GM18508 (cell line): Measurements from ENCODE around the gene MED26.
"Not testable (repeated sequence)": the region's sequence is repeated elsewhere in the genome, so short reads cannot be mapped to it uniquely, and the experiment has no call there.

Source experiments
- ATAC-seq: cut with Tn5 transposase; IDR thresholded peaks from one replicate; pipeline ENCODE4 v1.9.1; 2021; ENCODE audit warnings: moderate number of reproducible peaks; ENCODE audit not compliant: insufficient read depth, unreplicated experiment

MED26 gene

DNA sequence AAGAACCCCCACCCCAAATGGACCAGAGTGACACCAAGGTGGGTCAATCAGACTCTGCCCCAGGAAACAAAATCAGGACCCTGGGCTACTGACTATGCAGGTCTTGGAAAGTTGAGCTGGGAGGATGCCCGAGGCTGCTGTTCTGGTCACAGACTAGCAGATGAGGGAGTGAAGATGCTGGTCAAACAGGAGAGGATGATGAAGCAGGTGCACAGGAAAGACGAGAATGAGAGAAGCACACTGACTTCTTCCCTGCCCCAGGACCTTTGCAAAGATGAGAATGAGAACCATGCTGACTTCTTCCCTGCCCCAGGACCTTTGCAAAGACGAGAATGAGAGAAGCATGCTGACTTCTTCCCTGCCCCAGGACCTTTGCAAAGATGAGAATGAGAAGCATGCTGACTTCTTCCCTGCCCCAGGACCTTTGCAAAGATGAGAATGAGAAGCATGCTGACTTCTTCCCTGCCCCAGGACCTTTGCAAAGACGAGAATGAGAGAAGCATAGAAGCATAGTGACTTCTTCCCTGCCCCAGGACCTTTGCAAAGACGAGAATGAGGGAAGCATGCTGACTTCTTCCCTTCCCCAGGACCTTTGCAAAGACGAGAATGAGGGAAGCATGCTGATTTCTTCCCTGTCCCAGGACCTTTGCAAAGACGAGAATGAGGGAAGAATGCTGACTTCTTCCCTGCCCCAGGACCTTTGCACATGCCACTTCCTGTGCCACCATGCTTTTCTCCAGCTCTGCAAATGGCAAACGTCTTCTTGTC, 23.6 kb upstream of the MED26 start:
- ATAC-seq, result not testable (repeated sequence)

DNA sequence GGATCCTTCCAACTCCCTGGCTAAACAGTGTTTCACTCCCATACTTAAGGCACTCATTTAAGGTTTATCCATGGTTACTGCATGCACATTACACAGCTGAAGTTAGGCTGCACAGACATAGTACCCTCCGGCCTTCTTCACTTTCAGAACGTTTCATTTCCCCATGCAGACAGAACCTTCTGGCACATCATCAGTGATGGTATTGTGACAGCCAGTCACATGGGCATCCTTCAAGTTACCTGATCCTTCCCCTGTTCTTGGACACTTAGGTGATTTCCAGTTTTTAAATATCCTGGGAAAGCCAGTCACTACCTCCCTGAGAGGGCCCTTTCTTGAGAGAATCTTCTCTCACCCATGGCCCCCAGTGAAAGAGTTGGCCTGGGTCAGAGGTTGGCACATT, 22.8 kb upstream of the MED26 start:
- no peak for ATAC-seq

DNA sequence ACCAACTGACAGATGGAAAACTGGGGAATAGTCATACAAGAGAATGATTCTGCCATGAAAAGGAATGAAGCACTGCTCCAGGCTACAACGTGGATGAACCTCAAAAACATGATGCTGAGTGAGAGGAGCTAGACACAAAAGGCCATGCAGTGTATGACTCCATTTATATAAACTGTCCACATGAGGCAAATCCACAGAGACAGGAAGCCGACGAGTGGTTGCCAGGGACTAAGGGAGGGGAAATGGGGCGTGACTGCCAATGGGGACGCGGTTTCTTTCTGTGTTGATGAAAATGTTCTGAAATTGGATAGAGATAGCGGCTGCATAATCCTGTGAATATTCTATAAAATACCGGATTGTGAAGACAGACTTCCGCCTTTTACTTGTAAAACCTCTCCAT, 21.7 kb upstream of the MED26 start:
- no peak for ATAC-seq

DNA sequence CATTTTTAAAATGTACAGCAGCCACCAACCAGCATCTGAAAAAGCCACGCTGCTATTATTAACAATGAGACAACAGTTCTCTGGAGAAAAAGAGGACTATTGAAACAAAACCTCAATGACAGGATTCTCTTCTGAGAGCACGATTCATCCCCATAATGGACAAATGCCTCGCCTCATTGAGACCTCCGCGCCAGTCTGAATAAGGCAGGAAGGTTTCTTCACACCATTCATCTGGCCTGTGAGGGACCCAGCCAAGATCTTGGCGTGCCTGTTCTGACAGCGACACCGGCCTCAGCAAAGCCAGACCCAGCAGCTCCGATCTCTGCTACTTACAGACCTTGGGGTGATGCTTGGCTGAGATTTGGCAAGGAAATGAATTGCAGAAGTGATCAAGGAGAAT, 17.1 kb upstream of the MED26 start:
- ATAC-seq, result no peak

DNA sequence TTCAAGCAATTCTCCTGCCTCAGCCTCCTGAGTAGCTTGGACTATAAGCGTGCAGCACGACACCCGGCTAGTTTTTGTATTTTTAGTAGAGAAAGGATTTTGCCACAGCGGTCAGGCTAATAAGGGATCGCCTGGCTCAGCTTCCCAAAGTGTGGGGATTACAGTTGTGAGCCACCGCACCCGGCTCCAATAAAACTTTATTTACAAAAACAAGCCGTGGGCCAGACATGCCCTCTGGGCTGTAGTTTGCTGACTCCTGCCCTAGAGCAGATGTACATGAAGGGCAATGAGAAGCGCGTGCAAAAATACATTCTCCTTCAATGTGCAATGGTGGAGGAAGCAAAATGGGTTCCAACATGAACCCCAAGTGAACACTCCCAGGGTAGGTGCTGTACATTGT, 13.7 kb upstream of the MED26 start:
- no peak for ATAC-seq

- ATAC-seq, result no peak
Observed at GRCh38 chr19:16640951-16641350, 12.9 kb upstream of the MED26 start.

DNA sequence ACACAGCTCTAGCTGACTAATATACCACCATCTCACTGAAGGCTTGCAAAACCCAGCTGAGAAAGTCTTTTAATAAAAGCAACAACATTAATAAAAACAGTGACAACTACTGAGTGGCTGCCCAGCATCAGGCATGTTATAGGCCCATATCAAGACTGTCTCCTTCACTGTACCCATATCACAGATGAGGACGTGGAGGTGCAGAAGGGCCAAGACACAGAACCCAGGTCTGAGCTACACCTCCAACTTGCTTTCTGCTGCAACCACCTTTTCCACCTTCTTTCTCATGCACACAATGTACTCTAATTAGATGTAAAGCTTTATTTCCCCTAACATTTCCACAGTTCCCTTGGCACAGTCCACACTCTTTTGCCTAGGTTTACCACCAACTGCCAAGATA, 10.7 kb upstream of the MED26 start:
- no peak for ATAC-seq

- ATAC-seq, result no peak
Observed at GRCh38 chr19:16637535-16637934, 9.5 kb upstream of the MED26 start.

DNA sequence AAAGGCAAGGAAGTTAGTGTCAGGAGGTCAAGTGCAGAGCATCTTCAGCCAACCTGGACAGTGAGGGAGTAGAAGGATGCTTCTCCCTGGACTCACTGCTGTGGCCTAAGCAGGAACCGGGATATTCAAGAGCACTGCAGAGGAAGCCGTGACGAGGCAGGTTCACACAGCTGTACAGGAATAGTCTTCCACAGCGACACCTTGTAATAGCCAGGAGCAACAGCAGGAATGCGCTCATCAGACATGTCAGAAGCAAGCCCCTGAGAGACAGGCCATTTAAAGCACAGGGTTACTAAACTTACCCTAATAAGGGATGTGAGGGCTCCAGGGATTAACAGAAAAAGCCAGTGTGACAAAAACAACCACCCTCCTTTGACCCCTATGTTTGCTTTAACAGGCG, 3.5 kb upstream of the MED26 start:
- no peak for ATAC-seq

DNA sequence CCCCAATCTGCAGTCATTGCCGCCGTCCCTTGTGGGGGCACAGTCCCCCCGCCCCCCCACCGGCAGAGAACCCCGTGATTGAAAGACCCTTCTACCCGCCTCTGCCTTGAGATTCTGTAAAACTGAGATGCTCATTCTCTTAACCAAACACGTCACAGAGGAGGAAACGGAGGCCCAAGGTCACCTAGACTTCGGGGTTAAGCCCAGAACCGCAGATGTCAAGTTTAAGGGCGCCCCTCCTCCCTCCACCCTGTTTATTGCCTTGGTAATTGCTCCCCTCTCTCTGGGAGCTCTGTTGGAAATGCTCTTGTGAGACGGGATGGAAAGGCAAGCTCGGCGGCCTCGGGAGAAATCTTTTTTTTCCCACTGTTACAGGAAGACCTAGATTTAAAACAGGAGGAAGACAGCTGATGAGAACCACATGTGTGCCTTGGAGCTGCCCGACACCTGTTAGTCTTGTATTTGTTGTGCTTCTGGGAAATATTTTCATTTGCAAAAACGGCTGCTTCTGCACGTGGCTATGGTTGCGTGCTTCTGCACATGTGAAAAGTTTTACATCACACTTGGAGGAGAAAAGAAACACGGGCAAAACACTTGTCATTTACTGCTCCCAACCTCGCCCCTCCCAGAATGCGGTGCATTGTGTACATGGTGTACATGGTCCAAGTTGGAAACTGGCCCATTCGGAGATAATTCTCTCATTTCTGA, 1.1 kb upstream of the MED26 start:
- no peak for ATAC-seq

GRCh38 chr19:16627928-16628182, 149 bp downstream of the MED26 start:
- ATAC-seq, result no peak

- ATAC-seq, result no peak
Observed at GRCh38 chr19:16627193-16627927, 644 bp downstream of the MED26 start.

DNA sequence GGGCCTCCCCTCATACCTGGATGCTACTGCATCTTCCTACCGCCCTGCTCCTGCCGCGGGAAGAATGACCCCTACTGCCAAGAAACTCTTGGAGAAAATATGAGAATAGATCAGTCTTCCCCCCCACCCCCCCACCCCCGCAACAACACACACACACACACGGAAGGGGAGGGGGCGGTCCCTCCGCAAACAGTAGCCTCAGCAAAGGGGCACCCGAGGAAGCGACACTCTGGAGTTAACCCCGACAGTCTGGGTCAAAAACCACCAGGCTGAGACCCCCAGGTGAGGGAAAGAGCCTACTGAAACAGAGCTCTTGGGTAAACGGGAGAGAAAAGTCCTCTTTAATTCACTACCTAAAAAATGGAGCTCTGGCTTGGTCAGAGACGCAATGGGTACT, 1.2 kb downstream of the MED26 start:
- no peak for ATAC-seq

DNA sequence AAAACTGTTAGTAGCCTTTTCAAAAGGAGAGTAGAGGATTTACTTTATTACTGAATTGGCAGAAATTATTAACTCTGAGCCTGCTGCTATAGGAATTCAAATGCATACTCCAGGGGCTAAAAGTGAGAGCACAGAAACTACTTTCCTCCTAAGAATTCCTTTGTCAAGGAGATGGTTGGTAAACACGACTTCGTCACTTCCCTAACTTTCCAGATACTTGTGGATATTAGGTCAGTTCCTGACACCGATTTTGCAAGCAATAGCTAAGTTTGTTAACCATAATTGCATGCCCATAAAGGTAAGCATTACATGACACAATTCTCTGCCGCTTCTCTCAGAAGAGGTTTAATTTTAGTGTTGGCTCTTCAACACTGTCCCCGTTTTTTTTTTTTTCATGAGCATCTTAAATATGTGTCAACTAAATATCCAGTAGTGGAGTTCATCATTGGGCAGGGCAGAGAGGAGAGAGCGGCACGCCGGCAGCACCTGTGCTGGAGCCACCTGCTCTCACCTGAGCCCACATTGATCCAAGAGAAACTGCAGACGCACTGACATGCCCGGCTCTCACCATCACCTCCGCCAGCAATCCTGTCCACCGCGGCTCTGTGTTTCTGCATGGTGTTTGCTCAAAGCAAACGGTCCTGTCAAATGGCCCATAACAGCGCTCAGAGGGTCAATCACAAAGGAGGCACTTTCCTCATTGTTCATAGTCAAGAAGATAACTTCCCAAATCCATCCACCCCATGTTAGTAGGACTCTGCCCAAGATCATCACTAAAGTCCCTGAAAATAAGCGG, 2.6 kb downstream of the MED26 start:
- ATAC-seq, result no peak

- no peak for ATAC-seq
Observed at GRCh38 chr19:16624236-16624635, 3.8 kb downstream of the MED26 start.

DNA sequence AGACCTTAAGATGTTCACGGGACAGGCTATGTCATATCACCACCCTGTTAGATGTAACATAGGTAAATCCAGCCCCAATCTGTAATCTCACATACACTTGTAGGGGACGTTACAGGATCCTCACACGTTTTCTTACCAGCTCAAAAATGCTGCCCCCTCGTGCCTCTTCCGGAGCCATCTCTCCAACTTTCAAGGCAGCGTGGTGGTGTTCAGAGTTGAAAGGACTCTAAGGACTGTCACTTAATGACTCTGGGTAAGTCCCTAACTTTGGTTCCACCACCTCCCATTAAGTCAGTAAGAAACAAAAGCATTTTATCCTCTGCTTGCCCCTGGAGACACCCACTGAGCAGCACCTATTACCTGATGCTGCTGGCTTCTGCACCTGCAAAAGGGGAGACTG, 4.4 kb downstream of the MED26 start:
- no peak for ATAC-seq

- no peak for ATAC-seq
Observed at GRCh38 chr19:16623066-16623465, 4.9 kb downstream of the MED26 start.

DNA sequence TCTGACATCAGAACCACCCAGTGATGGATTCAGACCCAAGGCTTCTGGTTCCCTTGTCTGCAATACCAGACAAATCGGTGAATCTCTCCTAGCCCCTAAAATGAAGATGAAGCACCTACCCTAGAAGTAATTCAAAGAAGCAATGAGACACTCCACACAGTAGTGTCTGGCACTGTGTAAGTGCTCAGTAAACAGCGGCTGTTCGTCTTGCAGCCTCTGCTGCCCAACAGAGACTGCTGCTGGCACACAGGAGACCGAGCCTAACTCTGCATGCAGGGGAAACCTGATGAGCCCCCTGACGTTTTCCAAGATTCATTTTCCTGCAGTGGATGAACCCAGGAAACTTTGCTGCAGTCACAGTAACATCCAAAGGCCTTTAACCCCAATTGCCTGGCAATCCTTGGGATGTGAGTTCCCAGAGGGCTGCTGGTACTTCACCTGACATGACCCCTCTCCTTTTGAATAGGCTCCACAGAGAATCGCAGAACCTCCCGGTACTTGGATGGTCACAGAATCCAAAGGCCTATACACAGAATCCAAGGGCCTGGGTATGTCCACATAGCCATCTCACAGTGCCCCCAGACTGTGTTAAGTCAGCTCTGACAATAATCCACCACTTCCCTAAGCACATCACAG, 6.7 kb downstream of the MED26 start:
- no peak for ATAC-seq

DNA sequence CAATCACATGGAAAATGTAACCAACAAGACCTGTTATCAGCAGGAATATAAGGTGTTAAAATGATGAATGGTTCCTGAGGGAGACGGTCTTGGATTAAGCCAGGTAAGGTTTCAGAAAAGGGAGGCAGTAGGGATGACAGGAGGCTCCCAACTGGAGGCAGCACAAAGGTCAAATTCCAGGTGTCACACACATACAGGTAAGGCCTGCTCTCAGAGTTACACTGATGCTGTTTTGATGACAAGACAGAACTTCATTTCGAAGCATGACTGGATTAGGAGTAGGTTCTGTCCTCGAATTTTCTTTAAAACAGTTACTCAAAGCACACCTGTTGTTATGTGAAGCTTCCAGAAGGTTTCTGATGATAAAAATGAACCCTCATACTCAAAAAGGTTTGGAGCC, 7.4 kb downstream of the MED26 start:
- ATAC-seq, result no peak

DNA sequence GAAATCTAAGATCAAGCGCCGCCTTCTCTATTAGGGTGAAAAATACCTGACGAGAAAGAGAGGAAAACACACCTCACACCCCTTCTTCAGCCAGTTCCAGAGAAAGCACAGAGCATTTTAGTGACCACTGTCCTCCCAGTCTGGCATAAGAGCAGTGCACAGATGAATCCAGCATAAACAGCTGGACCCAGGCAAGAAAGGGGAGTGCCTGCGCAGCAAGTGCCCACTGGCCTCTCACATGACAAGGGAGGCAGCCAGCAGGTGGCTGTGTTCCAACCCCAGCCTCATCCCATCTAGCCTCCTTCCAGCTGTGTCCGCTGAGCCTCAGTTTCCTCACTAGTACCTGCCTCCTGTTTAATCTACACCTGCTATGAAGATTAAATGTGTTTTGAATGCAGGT, 8.0 kb downstream of the MED26 start:
- no peak for ATAC-seq
